Loucy (cell line): ENCODE data around the gene PRCD.
"Not testable (repeated sequence)": the region's sequence is repeated elsewhere in the genome, so short reads cannot be mapped to it uniquely, and the experiment has no call there.

Source experiments
- H2AFZ ChIP-seq: fragments of 200-600 bp; sonication (generic); 2 replicates; pipeline ENCODE4 v1.6.0; 2016; ENCODE audit warnings: antibody characterized with exemption, mild to moderate bottlenecking, low read length, moderate library complexity
- H3F3A ChIP-seq: fragments of 200-600 bp; 2 replicates; pipeline ENCODE4 v1.6.0; 2016; ENCODE audit warnings: antibody characterized with exemption, low read depth, mild to moderate bottlenecking
- H3K27me3 ChIP-seq: fragments of 200-600 bp; sonication (generic); 2 replicates; pipeline ENCODE4 v1.6.1; 2014; ENCODE audit warnings: low read length, mild to moderate bottlenecking; ENCODE audit not compliant: insufficient read depth, poor library complexity, severe bottlenecking
- H3K36me3 ChIP-seq: fragments of 200-600 bp; sonication (generic); 2 replicates; pipeline ENCODE4 v1.6.1; 2016; ENCODE audit warnings: low read length; ENCODE audit not compliant: insufficient read depth
- H3K4me1 ChIP-seq: fragments of 200-600 bp; sonication (generic); 2 replicates; pipeline ENCODE4 v1.5.1; 2014; ENCODE audit warnings: low read length, mild to moderate bottlenecking; ENCODE audit not compliant: insufficient read depth, poor library complexity, severe bottlenecking
- H3K4me2 ChIP-seq: fragments of 200-600 bp; sonication (generic); 2 replicates; pipeline ENCODE4 v1.6.0; 2014; ENCODE audit warnings: antibody characterized with exemption, low read length, low read depth, mild to moderate bottlenecking; ENCODE audit not compliant: poor library complexity, severe bottlenecking
- H3K4me3 ChIP-seq: fragments of 200-600 bp; sonication (generic); 2 replicates; pipeline ENCODE4 v1.5.1; 2014; ENCODE audit warnings: low read length, mild to moderate bottlenecking, mixed read lengths; ENCODE audit not compliant: poor library complexity, severe bottlenecking
- H3K79me2 ChIP-seq: fragments of 200-600 bp; sonication (generic); 2 replicates; pipeline ENCODE4 v1.6.1; 2014; ENCODE audit warnings: low read length; ENCODE audit not compliant: insufficient read depth
- H3K9ac ChIP-seq: fragments of 200-600 bp; sonication (generic); 2 replicates; pipeline ENCODE4 v1.6.0; 2014; ENCODE audit warnings: mild to moderate bottlenecking, low read depth, low read length, moderate library complexity; ENCODE audit not compliant: poor library complexity, severe bottlenecking
- H3K9me2 ChIP-seq: fragments of 200-600 bp; sonication (generic); replicated peaks from 2 replicates; pipeline ENCODE4 v1.6.1; 2016; ENCODE audit warnings: low read depth, low read length, mixed read lengths
- H3K9me3 ChIP-seq: fragments of 200-600 bp; sonication (generic); 2 replicates; pipeline ENCODE4 v1.6.1; 2014; ENCODE audit warnings: mild to moderate bottlenecking, antibody characterized with exemption, low read length, low read depth; ENCODE audit not compliant: insufficient read depth
- H4K20me1 ChIP-seq: fragments of 200-600 bp; sonication (generic); 2 replicates; pipeline ENCODE4 v1.6.0; 2014; ENCODE audit warnings: antibody characterized with exemption, low read length, mild to moderate bottlenecking; ENCODE audit not compliant: insufficient read depth, poor library complexity, severe bottlenecking
- CTCF ChIP-seq: fragments of 200-600 bp; sonication (generic); conservative IDR thresholded peaks from 2 replicates; pipeline ENCODE4 v1.5.1; 2014; ENCODE audit warnings: mild to moderate bottlenecking, antibody characterized with exemption, low read length
- EZH2phosphoT487 ChIP-seq: fragments of 200-600 bp; IDR thresholded peaks from 2 replicates; pipeline ENCODE4 v1.6.1; 2018; ENCODE audit warnings: antibody characterized with exemption, mild to moderate bottlenecking, moderate library complexity, borderline replicate concordance

The PRCD gene

GRCh38 chr17:76521262-76521661 is 18.6 kb upstream of the PRCD start:
- Histone ChIP-seq H3K79me2 (no peaks in the 10 kb centered on the region), H3K9ac (no peak overlapping the region), H3F3A (no peaks in the 10 kb centered on the region; the same call in 1 of the 2 replicates), H3K9me3 (no peaks in the 10 kb centered on the region), H4K20me1 (no peaks in the 10 kb centered on the region), H3K9me2 (no peaks in the 10 kb centered on the region), H3K4me1 (peaks cover 20% of the 10 kb centered on the region), H3K27me3 (no peaks in the 10 kb centered on the region), H3K4me3 (no peak overlapping the region), H3K4me2 (no peak overlapping the region), H3K36me3 (no peaks in the 10 kb centered on the region), H2AFZ (no peak overlapping the region)
- TF ChIP-seq CTCF (no peak), EZH2phosphoT487 (no peak)

GRCh38 chr17:76521683-76522082 is 18.2 kb upstream of the PRCD start:
- not testable (repeated sequence) for H3K9ac ChIP-seq, H3K27me3 ChIP-seq, H2AFZ ChIP-seq, H3K4me2 ChIP-seq, H3K79me2 ChIP-seq, H3K9me2 ChIP-seq, H3K4me3 ChIP-seq, H3F3A ChIP-seq, H3K36me3 ChIP-seq, H3K9me3 ChIP-seq, H4K20me1 ChIP-seq
- peaks cover 15% of the 10 kb centered on the region for H3K4me1 ChIP-seq

- Histone ChIP-seq H3K9ac (peak overlapping the region; percentile 46), H2AFZ (peak overlapping the region; percentile 90), H3K9me3 (no peaks in the 10 kb centered on the region), H3K36me3 (no peaks in the 10 kb centered on the region), H3K9me2 (no peaks in the 10 kb centered on the region), H3K4me2 (peak overlapping the region; percentile 72), H4K20me1 (no peaks in the 10 kb centered on the region), H3K79me2 (peaks cover 2% of the 10 kb centered on the region; the same call in 1 of the 2 replicates), H3K4me3 (peak overlapping the region; percentile 45), H3F3A (peaks cover 4% of the 10 kb centered on the region; the same call in 1 of the 2 replicates), H3K4me1 (peaks cover 22% of the 10 kb centered on the region), H3K27me3 (no peaks in the 10 kb centered on the region)
- TF ChIP-seq EZH2phosphoT487, result no peak
- peak; percentile 96 for TF ChIP-seq CTCF
Observed at GRCh38 chr17:76523084-76524037, 16.5 kb upstream of the PRCD start.
